ENCODE data around the gene ZNF599.
A peak's percentile ranks its signal among the peaks of the same experiment; 100 is the strongest.

Gene ZNF599

DNA sequence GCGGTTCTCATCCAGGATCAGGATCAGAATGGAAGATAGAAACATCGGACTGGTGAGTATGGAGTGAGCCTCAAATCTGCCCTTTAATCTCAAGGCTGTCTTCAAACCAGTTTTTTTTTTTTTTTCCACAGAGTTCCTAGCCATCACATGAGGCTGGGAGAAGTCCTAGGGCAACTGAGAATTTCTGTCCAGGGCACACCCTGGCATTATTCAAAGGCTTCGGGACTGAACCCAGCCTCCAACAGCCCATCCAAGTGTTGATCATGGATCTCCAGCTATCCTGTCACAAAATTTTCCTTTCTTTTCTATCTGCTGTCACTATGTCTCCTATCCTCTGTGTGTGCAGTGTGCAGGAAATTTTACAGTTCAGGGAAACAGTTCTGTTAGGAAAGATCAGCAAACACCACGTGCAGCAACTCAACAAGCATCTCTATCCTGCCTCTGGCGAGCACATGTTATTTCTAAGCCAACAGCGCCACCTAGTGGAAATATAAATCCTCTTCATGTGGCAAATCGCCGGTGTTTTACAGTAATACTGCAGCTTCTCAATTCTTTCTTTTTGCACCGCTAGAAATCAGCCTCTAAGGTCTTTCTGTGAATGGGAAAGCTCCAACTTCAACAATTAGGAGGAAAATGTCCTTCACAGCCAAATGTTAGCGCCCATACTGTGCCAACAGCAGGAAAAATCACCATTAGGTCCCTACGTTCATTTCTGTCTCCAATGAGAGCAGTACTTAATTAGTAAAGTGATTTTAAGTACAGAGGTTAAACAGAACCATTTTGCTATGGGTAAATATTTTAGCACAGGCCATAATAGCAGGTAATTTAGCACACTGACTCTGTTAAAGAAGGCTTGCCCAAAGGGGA is 60.4 kb downstream of the ZNF599 start:
- ChIA-PET CTCF (interaction anchor here (0.6 to 6.0 kb wide), 13 partner anchors 9 to 935 kb away, joined by 3 to 54 read pairs (median 3); no protein-coding TSS in a partner anchor), POLR2A (no interaction called here)
- peak; percentile 50 for DNase-seq (ENCODE audit: extremely low spot score)
- TF ChIP-seq, protein P1, sequence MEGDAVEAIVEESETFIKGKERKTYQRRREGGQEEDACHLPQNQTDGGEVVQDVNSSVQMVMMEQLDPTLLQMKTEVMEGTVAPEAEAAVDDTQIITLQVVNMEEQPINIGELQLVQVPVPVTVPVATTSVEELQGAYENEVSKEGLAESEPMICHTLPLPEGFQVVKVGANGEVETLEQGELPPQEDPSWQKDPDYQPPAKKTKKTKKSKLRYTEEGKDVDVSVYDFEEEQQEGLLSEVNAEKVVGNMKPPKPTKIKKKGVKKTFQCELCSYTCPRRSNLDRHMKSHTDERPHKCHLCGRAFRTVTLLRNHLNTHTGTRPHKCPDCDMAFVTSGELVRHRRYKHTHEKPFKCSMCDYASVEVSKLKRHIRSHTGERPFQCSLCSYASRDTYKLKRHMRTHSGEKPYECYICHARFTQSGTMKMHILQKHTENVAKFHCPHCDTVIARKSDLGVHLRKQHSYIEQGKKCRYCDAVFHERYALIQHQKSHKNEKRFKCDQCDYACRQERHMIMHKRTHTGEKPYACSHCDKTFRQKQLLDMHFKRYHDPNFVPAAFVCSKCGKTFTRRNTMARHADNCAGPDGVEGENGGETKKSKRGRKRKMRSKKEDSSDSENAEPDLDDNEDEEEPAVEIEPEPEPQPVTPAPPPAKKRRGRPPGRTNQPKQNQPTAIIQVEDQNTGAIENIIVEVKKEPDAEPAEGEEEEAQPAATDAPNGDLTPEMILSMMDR (IDR thresholded peaks at IDR 0.05; ENCODE audit: control extremely low read depth, extremely low read depth, low read depth, missing control alignments) = peak; percentile 73

DNA sequence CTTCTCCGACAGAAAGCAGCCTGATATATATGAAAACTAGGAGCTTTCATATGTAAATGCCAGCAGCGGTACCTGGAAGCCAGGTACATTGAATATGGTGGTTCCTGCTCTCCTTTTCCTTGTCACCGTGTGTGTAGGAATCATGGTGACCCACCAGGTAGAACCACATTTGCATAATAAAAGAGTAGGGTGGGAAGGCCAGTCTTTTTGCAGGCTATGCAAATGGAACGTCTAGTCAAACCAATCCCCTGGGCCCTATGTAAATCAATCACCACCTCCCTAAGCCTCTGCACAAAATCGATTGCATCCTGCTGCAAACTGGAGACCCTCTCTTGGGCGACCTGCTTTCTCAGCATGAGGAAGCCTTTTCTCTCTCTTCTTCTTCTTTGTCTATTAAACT is 61.1 kb downstream of the ZNF599 start:
- POLR2A ChIA-PET = no interaction called here
- CTCF ChIA-PET = interaction anchor here (0.9 to 6.0 kb wide), 10 partner anchors 17 to 934 kb away, joined by 3 to 54 read pairs (median 4); no protein-coding TSS in a partner anchor
- no peak for DNase-seq (ENCODE audit: extremely low spot score)
- TF ChIP-seq, protein P1 (IDR thresholded peaks at IDR 0.05; ENCODE audit: control extremely low read depth, extremely low read depth, low read depth, missing control alignments) = no peak
